ENCODE measurements around the gene NAA20. TPM values are rescaled to one million over a fixed set of nuclear protein-coding genes. Genes with fewer than 3 reads are reported as not detected.
A peak's percentile ranks its signal among the peaks of the same experiment; 100 is the strongest.

NAA20 gene
- polyA plus RNA-seq, 1 donor (not counting 4 experiments of a cell fraction or from before 2014, with no cell fraction given) = 204 TPM

GRCh38 chr20:19993958-19994669, 23.0 kb upstream of the NAA20 start:
- dilution Hi-C loops (cut with MboI; ENCODE audit: extremely low pct_ligation_motif_present, low sequenced_read_pairs) = no loop called here
- Histone ChIP-seq H3K9me1 (ENCODE audit: control insufficient read depth, extremely low read depth, insufficient read depth, low read length) (no peaks in the 10 kb centered on the region), H3K4me1 (ENCODE audit: control insufficient read depth, extremely low read depth, insufficient read depth, low read length) (peaks cover 58% of the 10 kb centered on the region), H3K9me3 (ENCODE audit: control insufficient read depth, low read depth, low read length) (no peaks in the 10 kb centered on the region), H2AFZ (ENCODE audit: control insufficient read depth, low read length) (no peak overlapping the region), H4K20me1 (ENCODE audit: control insufficient read depth, extremely low read depth, insufficient read depth, low read length) (no peaks in the 10 kb centered on the region), H3K4me2 (ENCODE audit: control insufficient read depth, extremely low read depth, insufficient read depth, low read depth, low read length) (peak overlapping the region; percentile 93), H3K36me3 (ENCODE audit: control insufficient read depth in 2 of 2, extremely low read depth in 1 of 2, insufficient read depth in 2 of 2, low read length in 2 of 2) (peaks cover 26 to 42% of the 10 kb centered on the region in 2 experiments), H3K9ac (ENCODE audit: control insufficient read depth, extremely low read depth, insufficient read depth, low read length) (peak overlapping the region; percentile 89), H3K4me3 (ENCODE audit: control insufficient read depth in 2 of 3, extremely low read depth in 1 of 3, insufficient read depth in 2 of 3, low read depth in 1 of 3, low read length in 3 of 3) (peak overlapping the region in 2 of 3 experiments; percentile 52 to 59), H3K27me3 (ENCODE audit: control insufficient read depth, extremely low read depth, insufficient read depth, low read length) (no peaks in the 10 kb centered on the region), H3K27ac (ENCODE audit: control insufficient read depth, insufficient read depth, low read length) (peak overlapping the region; percentile 99), H3K79me2 (ENCODE audit: control insufficient read depth, insufficient read depth, low read length) (peaks cover 62% of the 10 kb centered on the region)
- TF ChIP-seq CTCF (optimal IDR thresholded peaks at IDR 0.05 in 1 of 3, IDR thresholded peaks at IDR 0.05 in 1 of 3, conservative IDR thresholded peaks at IDR 0.05 in 1 of 3; ENCODE audit: extremely low read depth in 1 of 3, insufficient read depth in 2 of 3, low read length in 3 of 3) (no peak), EZH2 (IDR thresholded peaks at IDR 0.05; ENCODE audit: low read length) (no peak)
- DNase-seq (ENCODE audit: low read depth, low spot score) = peak; percentile 80
- FAIRE-seq = peak; percentile 89

- DNase-seq (ENCODE audit: low read depth, low spot score) (no peak), FAIRE-seq (no peak)
- Histone ChIP-seq H3K4me1 (ENCODE audit: control insufficient read depth, extremely low read depth, insufficient read depth, low read length) (peaks cover 52% of the 10 kb centered on the region), H3K9me1 (ENCODE audit: control insufficient read depth, extremely low read depth, insufficient read depth, low read length) (no peaks in the 10 kb centered on the region), H3K9ac (ENCODE audit: control insufficient read depth, extremely low read depth, insufficient read depth, low read length) (peak overlapping the region; percentile 89), H3K4me2 (ENCODE audit: control insufficient read depth, extremely low read depth, insufficient read depth, low read depth, low read length) (peak overlapping the region; percentile 93), H3K36me3 (ENCODE audit: control insufficient read depth in 2 of 2, extremely low read depth in 1 of 2, insufficient read depth in 2 of 2, low read length in 2 of 2) (peaks cover 34 to 42% of the 10 kb centered on the region in 2 experiments), H2AFZ (ENCODE audit: control insufficient read depth, low read length) (no peak overlapping the region), H3K79me2 (ENCODE audit: control insufficient read depth, insufficient read depth, low read length) (peaks cover 54% of the 10 kb centered on the region), H3K9me3 (ENCODE audit: control insufficient read depth, low read depth, low read length) (no peaks in the 10 kb centered on the region), H3K27me3 (ENCODE audit: control insufficient read depth, extremely low read depth, insufficient read depth, low read length) (no peaks in the 10 kb centered on the region), H3K4me3 (ENCODE audit: control insufficient read depth in 2 of 3, extremely low read depth in 1 of 3, insufficient read depth in 2 of 3, low read depth in 1 of 3, low read length in 3 of 3) (no peak overlapping the region), H3K27ac (ENCODE audit: control insufficient read depth, insufficient read depth, low read length) (peak overlapping the region; percentile 99), H4K20me1 (ENCODE audit: control insufficient read depth, extremely low read depth, insufficient read depth, low read length) (no peaks in the 10 kb centered on the region)
- dilution Hi-C loops (cut with MboI; ENCODE audit: extremely low pct_ligation_motif_present, low sequenced_read_pairs) = no loop called here
- TF ChIP-seq CTCF (optimal IDR thresholded peaks at IDR 0.05 in 1 of 3, IDR thresholded peaks at IDR 0.05 in 1 of 3, conservative IDR thresholded peaks at IDR 0.05 in 1 of 3; ENCODE audit: extremely low read depth in 1 of 3, insufficient read depth in 2 of 3, low read length in 3 of 3) (peak; percentile 50 to 70 (median 54)), EZH2 (IDR thresholded peaks at IDR 0.05; ENCODE audit: low read length) (no peak)
These were observed 21.8 kb upstream of the NAA20 start for GRCh38 chr20:19995220-19995863.
